ENCODE data around the gene PDS5B.

GRCh38 chr13:32791545-32792172 is 205.4 kb downstream of the PDS5B start:
- TF ChIP-seq CTCF (IDR thresholded peaks at IDR 0.05) (no peak), EP300 (IDR thresholded peaks at IDR 0.05) (no peak)
